ENCODE results near the gene KIAA1328. TPM values are rescaled to one million over a fixed set of nuclear protein-coding genes. Genes with fewer than 3 reads are reported as not detected.

The KIAA1328 gene
- total and polyA plus RNA-seq, 4 donors, result 0.95 to 7.4 (median 2.9) TPM

DNA sequence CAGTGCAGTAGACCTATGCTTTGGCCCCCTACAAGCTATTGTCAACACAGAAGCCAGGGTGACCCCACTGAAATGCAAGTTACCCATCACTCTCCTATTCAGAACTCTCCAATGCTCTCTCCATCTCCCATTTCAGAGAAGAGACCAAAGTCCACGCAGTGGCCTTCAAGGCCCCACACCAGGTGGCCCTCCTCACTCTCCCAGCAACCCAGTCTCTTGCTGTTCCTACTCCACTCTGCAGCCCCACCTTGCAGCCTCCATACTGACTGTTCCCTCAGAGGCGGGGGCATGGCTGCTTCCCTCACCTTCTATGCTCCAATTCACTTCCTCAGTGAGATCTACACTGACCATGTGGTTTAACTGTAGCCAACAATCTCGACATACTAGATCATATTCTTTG, 423.4 kb downstream of the KIAA1328 start:
- TF ChIP-seq, protein P1, sequence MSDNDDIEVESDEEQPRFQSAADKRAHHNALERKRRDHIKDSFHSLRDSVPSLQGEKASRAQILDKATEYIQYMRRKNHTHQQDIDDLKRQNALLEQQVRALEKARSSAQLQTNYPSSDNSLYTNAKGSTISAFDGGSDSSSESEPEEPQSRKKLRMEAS (IDR thresholded peaks at IDR 0.05), result no peak
- TF ChIP-seq, protein P2, sequence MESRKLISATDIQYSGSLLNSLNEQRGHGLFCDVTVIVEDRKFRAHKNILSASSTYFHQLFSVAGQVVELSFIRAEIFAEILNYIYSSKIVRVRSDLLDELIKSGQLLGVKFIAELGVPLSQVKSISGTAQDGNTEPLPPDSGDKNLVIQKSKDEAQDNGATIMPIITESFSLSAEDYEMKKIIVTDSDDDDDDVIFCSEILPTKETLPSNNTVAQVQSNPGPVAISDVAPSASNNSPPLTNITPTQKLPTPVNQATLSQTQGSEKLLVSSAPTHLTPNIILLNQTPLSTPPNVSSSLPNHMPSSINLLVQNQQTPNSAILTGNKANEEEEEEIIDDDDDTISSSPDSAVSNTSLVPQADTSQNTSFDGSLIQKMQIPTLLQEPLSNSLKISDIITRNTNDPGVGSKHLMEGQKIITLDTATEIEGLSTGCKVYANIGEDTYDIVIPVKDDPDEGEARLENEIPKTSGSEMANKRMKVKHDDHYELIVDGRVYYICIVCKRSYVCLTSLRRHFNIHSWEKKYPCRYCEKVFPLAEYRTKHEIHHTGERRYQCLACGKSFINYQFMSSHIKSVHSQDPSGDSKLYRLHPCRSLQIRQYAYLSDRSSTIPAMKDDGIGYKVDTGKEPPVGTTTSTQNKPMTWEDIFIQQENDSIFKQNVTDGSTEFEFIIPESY (IDR thresholded peaks at IDR 0.05), result no peak
- TF ChIP-seq HNF4A (conservative IDR thresholded peaks at IDR 0.05), result no peak
- no peak for TF ChIP-seq EGR1 (IDR thresholded peaks at IDR 0.05; ENCODE audit: low read depth in 2 of 2)
- TF ChIP-seq SP1 (IDR thresholded peaks at IDR 0.05), result no peak
- TF ChIP-seq FOXA2 (IDR thresholded peaks at IDR 0.05), result no peak
- no peak for TF ChIP-seq RAD21 (IDR thresholded peaks at IDR 0.05)
- TF ChIP-seq JUND (IDR thresholded peaks at IDR 0.05), result no peak
- TF ChIP-seq HNF4G (IDR thresholded peaks at IDR 0.05), result no peak
- TF ChIP-seq GABPA (IDR thresholded peaks at IDR 0.05 in 1 of 2, conservative IDR thresholded peaks at IDR 0.05 in 1 of 2), result no peak
- no peak for TF ChIP-seq RXRA (IDR thresholded peaks at IDR 0.05)
- TF ChIP-seq NR2F2 (IDR thresholded peaks at IDR 0.05), result no peak
- TF ChIP-seq FOXA1 (IDR thresholded peaks at IDR 0.05), result no peak
- no peak for TF ChIP-seq YY1 (IDR thresholded peaks at IDR 0.05)
- TF ChIP-seq, protein P3, sequence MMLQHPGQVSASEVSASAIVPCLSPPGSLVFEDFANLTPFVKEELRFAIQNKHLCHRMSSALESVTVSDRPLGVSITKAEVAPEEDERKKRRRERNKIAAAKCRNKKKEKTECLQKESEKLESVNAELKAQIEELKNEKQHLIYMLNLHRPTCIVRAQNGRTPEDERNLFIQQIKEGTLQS (IDR thresholded peaks at IDR 0.05), result no peak
- TF ChIP-seq, protein P4, sequence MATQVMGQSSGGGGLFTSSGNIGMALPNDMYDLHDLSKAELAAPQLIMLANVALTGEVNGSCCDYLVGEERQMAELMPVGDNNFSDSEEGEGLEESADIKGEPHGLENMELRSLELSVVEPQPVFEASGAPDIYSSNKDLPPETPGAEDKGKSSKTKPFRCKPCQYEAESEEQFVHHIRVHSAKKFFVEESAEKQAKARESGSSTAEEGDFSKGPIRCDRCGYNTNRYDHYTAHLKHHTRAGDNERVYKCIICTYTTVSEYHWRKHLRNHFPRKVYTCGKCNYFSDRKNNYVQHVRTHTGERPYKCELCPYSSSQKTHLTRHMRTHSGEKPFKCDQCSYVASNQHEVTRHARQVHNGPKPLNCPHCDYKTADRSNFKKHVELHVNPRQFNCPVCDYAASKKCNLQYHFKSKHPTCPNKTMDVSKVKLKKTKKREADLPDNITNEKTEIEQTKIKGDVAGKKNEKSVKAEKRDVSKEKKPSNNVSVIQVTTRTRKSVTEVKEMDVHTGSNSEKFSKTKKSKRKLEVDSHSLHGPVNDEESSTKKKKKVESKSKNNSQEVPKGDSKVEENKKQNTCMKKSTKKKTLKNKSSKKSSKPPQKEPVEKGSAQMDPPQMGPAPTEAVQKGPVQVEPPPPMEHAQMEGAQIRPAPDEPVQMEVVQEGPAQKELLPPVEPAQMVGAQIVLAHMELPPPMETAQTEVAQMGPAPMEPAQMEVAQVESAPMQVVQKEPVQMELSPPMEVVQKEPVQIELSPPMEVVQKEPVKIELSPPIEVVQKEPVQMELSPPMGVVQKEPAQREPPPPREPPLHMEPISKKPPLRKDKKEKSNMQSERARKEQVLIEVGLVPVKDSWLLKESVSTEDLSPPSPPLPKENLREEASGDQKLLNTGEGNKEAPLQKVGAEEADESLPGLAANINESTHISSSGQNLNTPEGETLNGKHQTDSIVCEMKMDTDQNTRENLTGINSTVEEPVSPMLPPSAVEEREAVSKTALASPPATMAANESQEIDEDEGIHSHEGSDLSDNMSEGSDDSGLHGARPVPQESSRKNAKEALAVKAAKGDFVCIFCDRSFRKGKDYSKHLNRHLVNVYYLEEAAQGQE (IDR thresholded peaks at IDR 0.05), result no peak
- TF ChIP-seq, protein P5, sequence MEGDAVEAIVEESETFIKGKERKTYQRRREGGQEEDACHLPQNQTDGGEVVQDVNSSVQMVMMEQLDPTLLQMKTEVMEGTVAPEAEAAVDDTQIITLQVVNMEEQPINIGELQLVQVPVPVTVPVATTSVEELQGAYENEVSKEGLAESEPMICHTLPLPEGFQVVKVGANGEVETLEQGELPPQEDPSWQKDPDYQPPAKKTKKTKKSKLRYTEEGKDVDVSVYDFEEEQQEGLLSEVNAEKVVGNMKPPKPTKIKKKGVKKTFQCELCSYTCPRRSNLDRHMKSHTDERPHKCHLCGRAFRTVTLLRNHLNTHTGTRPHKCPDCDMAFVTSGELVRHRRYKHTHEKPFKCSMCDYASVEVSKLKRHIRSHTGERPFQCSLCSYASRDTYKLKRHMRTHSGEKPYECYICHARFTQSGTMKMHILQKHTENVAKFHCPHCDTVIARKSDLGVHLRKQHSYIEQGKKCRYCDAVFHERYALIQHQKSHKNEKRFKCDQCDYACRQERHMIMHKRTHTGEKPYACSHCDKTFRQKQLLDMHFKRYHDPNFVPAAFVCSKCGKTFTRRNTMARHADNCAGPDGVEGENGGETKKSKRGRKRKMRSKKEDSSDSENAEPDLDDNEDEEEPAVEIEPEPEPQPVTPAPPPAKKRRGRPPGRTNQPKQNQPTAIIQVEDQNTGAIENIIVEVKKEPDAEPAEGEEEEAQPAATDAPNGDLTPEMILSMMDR (IDR thresholded peaks at IDR 0.05; ENCODE audit: low read depth, low read length, missing input control), result no peak
- H3K4me3 ChIP-seq (ENCODE audit: low read depth in 1 of 3, low read length in 3 of 3), result no peak overlapping the region
- no peaks in the 10 kb centered on the region for H3K36me3 ChIP-seq (ENCODE audit: control insufficient read depth in 4 of 4, insufficient read depth in 3 of 4, low read depth in 1 of 4, low read length in 3 of 4)
- no peak overlapping the region for H3K27ac ChIP-seq (ENCODE audit: low read depth in 1 of 2, low read length in 2 of 2)
- DNase-seq (ENCODE audit: low spot score), result no peak
- H3K9ac ChIP-seq (ENCODE audit: low read depth in 1 of 2, low read length in 2 of 2), result no peak overlapping the region
- H3K27me3 ChIP-seq (ENCODE audit: control insufficient read depth in 4 of 4, insufficient read depth in 4 of 4, low read length in 3 of 4), result peaks cover 0 to 3% (median 1%) of the 10 kb centered on the region in 4 donors
- 90% methylated on average over 3 of the region's 3 CpGs for WGBS
- peaks cover 0 to 5% (median 3%) of the 10 kb centered on the region in 4 donors for H3K4me1 ChIP-seq (ENCODE audit: control insufficient read depth in 4 of 4, insufficient read depth in 4 of 4, low read length in 3 of 4)
- no peaks in the 10 kb centered on the region for H3K9me3 ChIP-seq (ENCODE audit: control insufficient read depth in 4 of 4, low read length in 3 of 4)
